ENCODE data around the gene PARD6G. TPM values are rescaled to one million over a fixed set of nuclear protein-coding genes. Genes with fewer than 3 reads are reported as not detected.

The PARD6G gene
- total and polyA plus RNA-seq, 9 donors = 8.2 to 16.7 (median 12.5) TPM

DNA sequence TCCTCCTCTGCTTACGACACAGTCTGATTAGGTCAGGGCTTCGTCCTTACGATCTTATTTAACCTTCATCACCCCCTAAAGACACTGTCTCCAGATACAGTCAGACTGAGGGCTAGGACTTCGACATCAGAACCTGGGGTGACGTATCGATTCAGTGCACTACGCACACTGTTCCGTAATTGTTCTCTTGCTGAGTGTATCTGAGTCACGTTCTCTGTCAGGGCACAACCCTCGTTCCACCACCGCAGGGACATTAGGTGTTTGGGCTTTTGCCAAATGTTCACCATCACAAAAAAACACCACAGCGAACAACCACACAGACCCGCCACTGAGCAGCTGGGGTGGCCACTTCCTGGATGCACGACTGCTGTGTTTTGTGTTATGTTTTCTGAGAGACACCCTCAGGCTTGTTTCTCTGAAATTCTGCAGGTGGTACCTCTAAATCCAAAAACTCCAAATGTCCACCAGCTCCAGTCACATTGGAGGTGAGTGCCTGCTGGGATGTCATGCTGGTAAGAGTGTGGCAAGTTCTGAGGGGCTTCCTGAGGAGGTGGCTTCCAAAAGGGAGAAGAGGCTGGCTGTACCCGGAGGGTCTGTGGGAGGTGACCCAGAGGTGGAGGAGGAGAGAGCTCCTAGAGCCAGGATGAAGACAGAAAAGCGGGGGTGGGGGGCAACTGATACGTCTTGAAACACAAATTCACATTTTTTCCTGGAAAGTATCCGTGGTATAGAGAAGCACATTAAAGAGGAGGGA lies 71.7 kb downstream of the PARD6G start:
- WGBS, 3 donors = 82 to 85% (median 84%) methylated on average over 18 of the region's 18 CpGs
- peak in 1 of 5 donors; percentile 25 for DNase-seq
- no peaks in the 10 kb centered on the region for H3K9me3 ChIP-seq
- no peaks in the 10 kb centered on the region for H3K27me3 ChIP-seq
- TF ChIP-seq, protein P1, sequence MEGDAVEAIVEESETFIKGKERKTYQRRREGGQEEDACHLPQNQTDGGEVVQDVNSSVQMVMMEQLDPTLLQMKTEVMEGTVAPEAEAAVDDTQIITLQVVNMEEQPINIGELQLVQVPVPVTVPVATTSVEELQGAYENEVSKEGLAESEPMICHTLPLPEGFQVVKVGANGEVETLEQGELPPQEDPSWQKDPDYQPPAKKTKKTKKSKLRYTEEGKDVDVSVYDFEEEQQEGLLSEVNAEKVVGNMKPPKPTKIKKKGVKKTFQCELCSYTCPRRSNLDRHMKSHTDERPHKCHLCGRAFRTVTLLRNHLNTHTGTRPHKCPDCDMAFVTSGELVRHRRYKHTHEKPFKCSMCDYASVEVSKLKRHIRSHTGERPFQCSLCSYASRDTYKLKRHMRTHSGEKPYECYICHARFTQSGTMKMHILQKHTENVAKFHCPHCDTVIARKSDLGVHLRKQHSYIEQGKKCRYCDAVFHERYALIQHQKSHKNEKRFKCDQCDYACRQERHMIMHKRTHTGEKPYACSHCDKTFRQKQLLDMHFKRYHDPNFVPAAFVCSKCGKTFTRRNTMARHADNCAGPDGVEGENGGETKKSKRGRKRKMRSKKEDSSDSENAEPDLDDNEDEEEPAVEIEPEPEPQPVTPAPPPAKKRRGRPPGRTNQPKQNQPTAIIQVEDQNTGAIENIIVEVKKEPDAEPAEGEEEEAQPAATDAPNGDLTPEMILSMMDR (IDR thresholded peaks at IDR 0.05) = no peak
- no peak for TF ChIP-seq EP300 (IDR thresholded peaks at IDR 0.05)
- no peak for TF ChIP-seq POLR2A (IDR thresholded peaks at IDR 0.05)
- no peak overlapping the region for H3K4me3 ChIP-seq
- H3K27ac ChIP-seq = no peak overlapping the region
- intact Hi-C loops (cut with DNase I) = no loop called here
- no peaks in the 10 kb centered on the region for H3K36me3 ChIP-seq
- H3K4me1 ChIP-seq (ENCODE audit: insufficient read depth) = peaks cover 5% of the 10 kb centered on the region

DNA sequence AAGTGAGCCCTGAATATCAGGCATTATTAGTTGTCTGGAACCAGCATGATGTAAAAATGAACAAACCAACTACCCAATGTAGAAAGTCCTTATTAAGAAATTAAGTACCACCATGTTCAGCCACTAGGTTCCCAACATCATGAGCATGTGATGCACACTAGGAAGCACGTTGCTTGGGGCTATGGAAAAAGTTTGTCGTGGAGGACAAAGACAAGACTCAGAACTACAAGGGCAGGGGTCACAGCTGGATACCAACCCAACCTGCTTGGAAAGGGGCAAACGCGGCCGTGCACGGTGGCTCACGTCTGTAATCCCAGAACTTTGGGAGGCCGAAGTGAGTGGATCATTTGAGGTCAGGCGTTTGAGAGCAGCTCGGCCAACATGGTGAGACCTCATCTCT lies 74.3 kb downstream of the PARD6G start:
- Histone ChIP-seq H3K27ac (no peak overlapping the region), H3K4me1 (ENCODE audit: insufficient read depth) (peaks cover 7% of the 10 kb centered on the region), H3K36me3 (no peaks in the 10 kb centered on the region), H3K27me3 (no peaks in the 10 kb centered on the region), H3K9me3 (no peaks in the 10 kb centered on the region), H3K4me3 (no peak overlapping the region)
- peak in 2 of 5 donors; percentile 10 to 28 for DNase-seq
- intact Hi-C loops (cut with DNase I) = no loop called here
- TF ChIP-seq, protein P1 (IDR thresholded peaks at IDR 0.05) = no peak
- TF ChIP-seq POLR2A (IDR thresholded peaks at IDR 0.05) (no peak), EP300 (IDR thresholded peaks at IDR 0.05) (no peak)
- WGBS, 3 donors = 94 to 96% (median 95%) methylated on average over 10 of the region's 10 CpGs

DNA sequence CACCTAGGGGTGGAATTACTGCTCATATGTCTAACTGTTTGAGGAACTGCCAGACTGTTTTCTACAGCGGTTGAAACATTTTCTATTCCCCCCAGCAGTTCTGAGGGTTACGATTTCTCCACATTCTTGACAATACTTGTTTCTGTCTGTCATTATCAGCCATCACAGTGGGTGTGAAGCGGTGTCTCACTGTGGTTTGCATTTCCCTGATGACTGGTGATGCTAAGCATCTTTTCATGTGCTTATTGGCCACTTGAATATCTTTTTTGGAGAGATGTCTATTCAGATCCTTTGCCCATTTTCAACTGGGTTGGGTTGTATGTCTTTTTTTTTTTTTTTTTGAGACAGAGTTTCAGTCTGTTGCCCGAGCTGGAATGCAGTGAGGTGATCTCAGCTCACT lies 75.3 kb downstream of the PARD6G start:
- WGBS, 3 donors = 53 to 61% (median 58%) methylated on average over 4 of the region's 4 CpGs
- Histone ChIP-seq H3K4me3 (no peak overlapping the region), H3K4me1 (ENCODE audit: insufficient read depth) (peaks cover 7% of the 10 kb centered on the region), H3K36me3 (no peaks in the 10 kb centered on the region), H3K27ac (peak overlapping the region in 1 of 2 donors; percentile 42), H3K9me3 (no peaks in the 10 kb centered on the region), H3K27me3 (no peaks in the 10 kb centered on the region)
- TF ChIP-seq POLR2A (IDR thresholded peaks at IDR 0.05) (no peak), EP300 (IDR thresholded peaks at IDR 0.05) (no peak)
- TF ChIP-seq, protein P1 (IDR thresholded peaks at IDR 0.05) = no peak
- DNase-seq = peak in 1 of 5 donors; percentile 4
- intact Hi-C loops (cut with DNase I) = no loop called here

DNA sequence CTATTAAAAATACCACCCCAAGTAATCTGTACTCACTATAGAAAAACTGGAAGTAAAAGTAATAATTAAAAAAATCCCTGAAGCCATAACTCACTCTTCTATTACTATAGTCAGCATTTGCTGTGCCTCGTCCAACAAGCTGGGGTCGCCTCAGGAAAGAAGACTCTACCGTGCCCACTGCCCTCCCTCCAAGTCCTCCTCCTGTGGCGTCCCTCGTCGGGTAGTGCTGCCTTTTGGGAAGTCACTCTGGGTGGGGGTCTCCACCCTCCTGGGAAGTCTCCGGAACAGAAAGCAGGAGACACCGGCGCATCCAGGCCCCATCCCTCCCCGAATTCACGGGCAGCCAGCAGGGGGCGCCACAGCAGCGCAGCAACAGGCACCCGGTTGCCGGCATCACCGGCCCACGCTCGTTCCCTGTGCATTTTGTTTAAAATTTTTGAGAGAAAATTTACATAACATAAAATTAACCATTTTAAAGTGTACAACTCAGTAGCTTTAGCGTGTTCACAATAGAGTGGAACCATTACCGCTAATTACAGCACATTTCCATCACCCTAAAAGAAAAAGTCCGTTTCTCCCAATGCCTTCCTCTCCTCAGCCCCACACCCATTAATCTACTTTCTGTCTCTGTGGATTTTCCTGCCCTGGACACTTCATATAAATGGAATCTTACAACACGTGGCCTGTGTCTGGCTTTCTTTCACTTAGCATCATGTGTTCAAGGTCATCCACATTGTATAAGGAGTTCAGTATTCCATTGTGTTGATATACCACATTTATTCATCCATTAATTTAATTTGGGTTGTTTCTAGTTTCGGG lies 76.1 kb downstream of the PARD6G start:
- Histone ChIP-seq H3K4me3 (peak overlapping the region; percentile 23), H3K27ac (peak overlapping the region; percentile 39 to 42), H3K4me1 (ENCODE audit: insufficient read depth) (peaks cover 6% of the 10 kb centered on the region), H3K36me3 (no peaks in the 10 kb centered on the region), H3K27me3 (no peaks in the 10 kb centered on the region), H3K9me3 (no peaks in the 10 kb centered on the region)
- intact Hi-C loops (cut with DNase I) = no loop called here
- TF ChIP-seq, protein P1 (IDR thresholded peaks at IDR 0.05) = peak; percentile 85 to 91 (median 87)
- no peak for TF ChIP-seq POLR2A (IDR thresholded peaks at IDR 0.05)
- DNase-seq = peak; percentile 73 to 88 (median 85)
- whole genome bisulfite sequencing, 3 donors = 3 to 11% (median 5%) methylated on average over 21 to 23 of the region's 23 CpGs
